Large intestine (tissue), 3 donors: ENCODE data around the gene MGAT2. TPM values are rescaled to one million over a fixed set of nuclear protein-coding genes. Genes with fewer than 3 reads are reported as not detected.

ENCODE experiments used
- DNase-seq, 2 donors: peaks; one replicate each; pipeline versions ENCODE4 v3.0.0 to v3.0.0-alpha.2; 2013
- H3K27ac ChIP-seq: one replicate; pipeline ENCODE4 v1.5.1; 2013; ENCODE audit warnings: low read length
- H3K27me3 ChIP-seq: 2 replicates; pipeline ENCODE4 v1.6.1; 2013; ENCODE audit warnings: low read length; ENCODE audit not compliant: control insufficient read depth, insufficient read depth
- H3K36me3 ChIP-seq: 2 replicates; pipeline ENCODE4 v1.6.1; 2013; ENCODE audit warnings: low read length; ENCODE audit not compliant: control insufficient read depth, insufficient read depth
- H3K4me1 ChIP-seq: one replicate; pipeline ENCODE4 v1.6.1; 2013; ENCODE audit warnings: low read length; ENCODE audit not compliant: control insufficient read depth, insufficient read depth
- H3K4me3 ChIP-seq: one replicate; pipeline ENCODE4 v1.5.1; 2013; ENCODE audit warnings: low read length
- H3K9me3 ChIP-seq: one replicate; pipeline ENCODE4 v1.6.1; 2013; ENCODE audit warnings: mild to moderate bottlenecking, low read depth, low read length, moderate library complexity; ENCODE audit not compliant: control insufficient read depth
- WGBS: methylation state at CpG from one replicate; pipeline ENCODE4 v1.1.5; 2013; ENCODE audit warnings: low lambda C conversion rate; ENCODE audit not compliant: insufficient coverage; 5-methylcytosine and 5-hydroxymethylcytosine counted together
- polyA plus RNA-seq: library from polyadenylated mRNA; unstranded; fragments of 120-200 nt; gene quantifications from one replicate; pipeline ENCODE4 v1.2.1, GENCODE V29; 2013

MGAT2 gene
- polyA plus RNA-seq, 1 donor: 50.9 TPM

- H3K9me3 ChIP-seq: peaks cover 3% of the 10 kb centered on the region
- no peaks in the 10 kb centered on the region for H3K4me1 ChIP-seq
- WGBS: no CpG with 5 or more reads among the region's 6 CpGs
- H3K4me3 ChIP-seq: peak overlapping the region; percentile 5
- peak; percentile 54 to 64 for DNase-seq
- peak overlapping the region; percentile 25 for H3K27ac ChIP-seq
- peaks cover 3% of the 10 kb centered on the region for H3K36me3 ChIP-seq
- H3K27me3 ChIP-seq: no peaks in the 10 kb centered on the region
Observed at GRCh38 chr14:49623941-49624839, 3.6 kb downstream of the MGAT2 start.

- Histone ChIP-seq H3K9me3 (no peaks in the 10 kb centered on the region), H3K27ac (peak overlapping the region; percentile 99), H3K4me1 (peaks cover 15% of the 10 kb centered on the region), H3K4me3 (peak overlapping the region; percentile 98), H3K36me3 (peaks cover 13% of the 10 kb centered on the region), H3K27me3 (no peaks in the 10 kb centered on the region)
- no CpG with 5 or more reads among the region's 101 CpGs for WGBS
- DNase-seq: peak; percentile 95 to 96
Observed at GRCh38 chr14:49633640-49634546, 13.3 kb downstream of the MGAT2 start.

- H3K4me1 ChIP-seq: peaks cover 15% of the 10 kb centered on the region
- peak within 1 kb of the TSS; percentile 98 for H3K4me3 ChIP-seq
- H3K36me3 ChIP-seq: peaks cover 18% of the 10 kb centered on the region
- H3K27ac ChIP-seq: peak within 1 kb of the TSS; percentile 99
- no peaks in the 10 kb centered on the region for H3K9me3 ChIP-seq
- no CpG with 5 or more reads among the region's 80 CpGs for WGBS
- DNase-seq: peak; percentile 72 to 87
- no peaks in the 10 kb centered on the region for H3K27me3 ChIP-seq
Observed at GRCh38 chr14:49634547-49635334, 14.1 kb downstream of the MGAT2 start, which contains the start of gene DNAAF2. DNAAF2 (minus strand) TSS chr14:49635244; CDS start chr14:49635149, 95 bp downstream.

- Histone ChIP-seq H3K4me3 (no peak overlapping the region), H3K4me1 (peaks cover 26% of the 10 kb centered on the region), H3K36me3 (peaks cover 18% of the 10 kb centered on the region), H3K27ac (no peak overlapping the region), H3K27me3 (no peaks in the 10 kb centered on the region), H3K9me3 (no peaks in the 10 kb centered on the region)
- 100% methylated on average over 1 of the region's 1 CpG for WGBS
- no peak for DNase-seq
Observed at GRCh38 chr14:49636866-49637265, 16.3 kb downstream of the MGAT2 start.

- Histone ChIP-seq H3K36me3 (peaks cover 18% of the 10 kb centered on the region), H3K27ac (no peak overlapping the region), H3K9me3 (no peaks in the 10 kb centered on the region), H3K27me3 (no peaks in the 10 kb centered on the region), H3K4me1 (peaks cover 29% of the 10 kb centered on the region), H3K4me3 (no peak overlapping the region)
- WGBS: no CpG with 5 or more reads among the region's 3 CpGs
- no peak for DNase-seq
Observed at GRCh38 chr14:49637534-49638078, 17.0 kb downstream of the MGAT2 start.

GRCh38 chr14:49640540-49641417 lies 20.2 kb downstream of the MGAT2 start:
- H3K4me1 ChIP-seq: peaks cover 29% of the 10 kb centered on the region
- no peaks in the 10 kb centered on the region for H3K9me3 ChIP-seq
- no peaks in the 10 kb centered on the region for H3K27me3 ChIP-seq
- peak overlapping the region; percentile 31 for H3K27ac ChIP-seq
- H3K36me3 ChIP-seq: peaks cover 18% of the 10 kb centered on the region
- WGBS: no CpG with 5 or more reads among the region's 7 CpGs
- no peak overlapping the region for H3K4me3 ChIP-seq
- peak in 1 of 2 donors; percentile 56 for DNase-seq

- DNase-seq: peak; percentile 84 to 92
- Histone ChIP-seq H3K36me3 (peaks cover 12% of the 10 kb centered on the region), H3K4me3 (no peak overlapping the region), H3K9me3 (no peaks in the 10 kb centered on the region), H3K27ac (peak overlapping the region; percentile 58), H3K27me3 (no peaks in the 10 kb centered on the region), H3K4me1 (peaks cover 20% of the 10 kb centered on the region)
- WGBS: 17% methylated on average over 2 of the region's 8 CpGs
Observed at GRCh38 chr14:49641697-49642129, 21.1 kb downstream of the MGAT2 start.

GRCh38 chr14:49642163-49642562 lies 21.6 kb downstream of the MGAT2 start:
- Histone ChIP-seq H3K4me1 (peaks cover 16% of the 10 kb centered on the region), H3K27ac (peak overlapping the region; percentile 58)

GRCh38 chr14:49653508-49653907 lies 32.9 kb downstream of the MGAT2 start:
- H3K27me3 ChIP-seq: no peaks in the 10 kb centered on the region
- H3K4me3 ChIP-seq: no peak overlapping the region
- no peaks in the 10 kb centered on the region for H3K9me3 ChIP-seq
- DNase-seq: no peak
- no peaks in the 10 kb centered on the region for H3K4me1 ChIP-seq
- peaks cover 4% of the 10 kb centered on the region for H3K36me3 ChIP-seq
- H3K27ac ChIP-seq: no peak overlapping the region
- 100% methylated on average over 1 of the region's 6 CpGs for WGBS

More at GRCh38 chr14:49642163-49642562, 21.6 kb downstream of the MGAT2 start:
- peaks cover 14% of the 10 kb centered on the region for H3K36me3 ChIP-seq
- no peaks in the 10 kb centered on the region for H3K27me3 ChIP-seq
- H3K4me3 ChIP-seq: no peak overlapping the region
- no peaks in the 10 kb centered on the region for H3K9me3 ChIP-seq
- DNase-seq: no peak
